ENCODE measurements around the gene MAMDC2. TPM values are rescaled to one million over a fixed set of nuclear protein-coding genes. Genes with fewer than 3 reads are reported as not detected.

Gene MAMDC2
- total RNA-seq, 4 donors from 2014 or later: 4.1 to 17.3 (median 9.3) TPM

GRCh38 chr9:70000469-70000868 is 43.2 kb upstream of the MAMDC2 start:
- H3K4me1 ChIP-seq: peaks cover 14% of the 10 kb centered on the region
- DNase-seq (ENCODE audit: low spot score in 2 of 2): no peak
- no peaks in the 10 kb centered on the region for H3K27me3 ChIP-seq
- H3K4me3 ChIP-seq: no peak overlapping the region
- TF ChIP-seq POLR2AphosphoS5 (IDR thresholded peaks at IDR 0.05) (no peak), EP300 (IDR thresholded peaks at IDR 0.05) (no peak)
- no peak overlapping the region for H3K27ac ChIP-seq
- H3K9me3 ChIP-seq: no peaks in the 10 kb centered on the region
- no peaks in the 10 kb centered on the region for H3K36me3 ChIP-seq
- 81% methylated on average over 3 of the region's 3 CpGs for WGBS

GRCh38 chr9:70003901-70004714 is 39.5 kb upstream of the MAMDC2 start:
- TF ChIP-seq POLR2A (IDR thresholded peaks at IDR 0.05) (no peak), CTCF (IDR thresholded peaks at IDR 0.05) (no peak), EP300 (IDR thresholded peaks at IDR 0.05) (no peak), POLR2AphosphoS5 (IDR thresholded peaks at IDR 0.05) (no peak)

GRCh38 chr9:70006306-70006705 is 37.3 kb upstream of the MAMDC2 start:
- no peak for TF ChIP-seq POLR2AphosphoS5 (IDR thresholded peaks at IDR 0.05)
- TF ChIP-seq CTCF (IDR thresholded peaks at IDR 0.05): no peak
- TF ChIP-seq POLR2A (IDR thresholded peaks at IDR 0.05): no peak
- no peak for TF ChIP-seq EP300 (IDR thresholded peaks at IDR 0.05)
- no peak for DNase-seq (ENCODE audit: low spot score in 2 of 2)
- Histone ChIP-seq H3K27me3 (no peaks in the 10 kb centered on the region), H3K4me3 (no peak overlapping the region), H3K9me3 (no peaks in the 10 kb centered on the region), H3K27ac (no peak overlapping the region), H3K4me1 (peaks cover 10% of the 10 kb centered on the region), H3K36me3 (no peaks in the 10 kb centered on the region)
- 38% methylated on average over 3 of the region's 3 CpGs for WGBS

More at GRCh38 chr9:70003901-70004714, 39.5 kb upstream of the MAMDC2 start:
- no peak for DNase-seq (ENCODE audit: low spot score in 2 of 2)
- 51% methylated on average over 2 of the region's 2 CpGs for WGBS
- Histone ChIP-seq H3K27ac (no peak overlapping the region), H3K4me3 (no peak overlapping the region), H3K27me3 (no peaks in the 10 kb centered on the region), H3K36me3 (no peaks in the 10 kb centered on the region), H3K9me3 (no peaks in the 10 kb centered on the region), H3K4me1 (peaks cover 10% of the 10 kb centered on the region)

- Histone ChIP-seq H3K9me3 (no peaks in the 10 kb centered on the region), H3K27me3 (no peaks in the 10 kb centered on the region), H3K27ac (no peak overlapping the region), H3K4me1 (peaks cover 10% of the 10 kb centered on the region), H3K36me3 (no peaks in the 10 kb centered on the region), H3K4me3 (no peak overlapping the region)
- 52% methylated on average over 2 of the region's 2 CpGs for WGBS
- DNase-seq (ENCODE audit: low spot score in 2 of 2): no peak
- TF ChIP-seq POLR2A (IDR thresholded peaks at IDR 0.05) (no peak), EP300 (IDR thresholded peaks at IDR 0.05) (no peak), POLR2AphosphoS5 (IDR thresholded peaks at IDR 0.05) (no peak), CTCF (IDR thresholded peaks at IDR 0.05) (no peak)
Measured at GRCh38 chr9:70007831-70008230, 35.8 kb upstream of the MAMDC2 start.

GRCh38 chr9:70010015-70010414 is 33.6 kb upstream of the MAMDC2 start:
- Histone ChIP-seq H3K9me3 (no peaks in the 10 kb centered on the region), H3K36me3 (no peaks in the 10 kb centered on the region), H3K4me1 (peaks cover 13% of the 10 kb centered on the region), H3K4me3 (no peak overlapping the region), H3K27me3 (no peaks in the 10 kb centered on the region), H3K27ac (no peak overlapping the region)
- no peak for DNase-seq (ENCODE audit: low spot score in 2 of 2)
- whole genome bisulfite sequencing: 39% methylated on average over 3 of the region's 3 CpGs
- TF ChIP-seq POLR2A (IDR thresholded peaks at IDR 0.05) (no peak), CTCF (IDR thresholded peaks at IDR 0.05) (no peak), EP300 (IDR thresholded peaks at IDR 0.05) (no peak), POLR2AphosphoS5 (IDR thresholded peaks at IDR 0.05) (no peak)
